Mesenchymal stem cell (in vitro differentiated cells and primary cell): ENCODE results near the gene TSHZ1.

Source experiments
- DNase-seq: peaks from one replicate; pipeline ENCODE4 v3.0.0-alpha.2; 2013
- H2AFZ ChIP-seq: one replicate; pipeline ENCODE4 v1.6.1; 2013; ENCODE audit warnings: low read depth, mild to moderate bottlenecking, control low read depth, inconsistent platforms, low read length, moderate library complexity
- H2AK5ac ChIP-seq: 2 replicates; pipeline ENCODE4 v1.6.1; 2013; ENCODE audit warnings: low read length, moderate library complexity, mild to moderate bottlenecking, inconsistent platforms; ENCODE audit not compliant: severe bottlenecking
- H2BK120ac ChIP-seq: one replicate; pipeline ENCODE4 v1.6.1; 2013; ENCODE audit warnings: low read depth, mild to moderate bottlenecking, inconsistent platforms, low read length, moderate library complexity
- H2BK12ac ChIP-seq, 2 experiments: one replicate each; pipeline ENCODE4 v1.6.1; 2013; ENCODE audit warnings: inconsistent platforms in 2 of 2, low read length in 2 of 2, mild to moderate bottlenecking in 2 of 2, moderate library complexity in 2 of 2, control low read depth in 1 of 2
- H2BK15ac ChIP-seq: one replicate; pipeline ENCODE4 v1.6.1; 2013; ENCODE audit warnings: mild to moderate bottlenecking, low read depth, inconsistent platforms; ENCODE audit not compliant: poor library complexity, severe bottlenecking
- H2BK5ac ChIP-seq: 2 replicates; pipeline ENCODE4 v1.6.1; 2013; ENCODE audit warnings: low read depth, mild to moderate bottlenecking, low read length, control low read depth, inconsistent platforms; ENCODE audit not compliant: poor library complexity, severe bottlenecking
- H3K14ac ChIP-seq, 2 experiments: one replicate each; pipeline ENCODE4 v1.6.1; 2013; ENCODE audit warnings: inconsistent platforms in 2 of 2, low read length in 2 of 2, control low read depth in 1 of 2, mild to moderate bottlenecking in 1 of 2, moderate library complexity in 1 of 2
- H3K18ac ChIP-seq, 2 experiments: one replicate each; pipeline ENCODE4 v1.6.1; 2013; ENCODE audit warnings: inconsistent platforms in 2 of 2, low read length in 2 of 2, control low read depth in 1 of 2, low read depth in 1 of 2, mild to moderate bottlenecking in 1 of 2
- H3K23ac ChIP-seq, 2 experiments: one replicate each; pipeline ENCODE4 v1.6.1; 2013; ENCODE audit warnings: inconsistent platforms in 2 of 2, low read length in 2 of 2, mild to moderate bottlenecking in 2 of 2, moderate library complexity in 2 of 2, control low read depth in 1 of 2
- H3K27ac ChIP-seq: 2 replicates; pipeline ENCODE4 v1.5.1; 2013; ENCODE audit warnings: mild to moderate bottlenecking, moderate library complexity, low read length, control low read depth, inconsistent platforms; ENCODE audit not compliant: poor library complexity, severe bottlenecking
- H3K27me3 ChIP-seq, 2 experiments: 2 replicates each; pipeline versions ENCODE4 v1.6.1 to v1.7.0; 2013; ENCODE audit warnings: low read length in 2 of 2, mild to moderate bottlenecking in 2 of 2, moderate library complexity in 2 of 2, control low read depth in 1 of 2, inconsistent platforms in 1 of 2; ENCODE audit not compliant: control insufficient read depth in 1 of 2, insufficient read depth in 1 of 2
- H3K36me3 ChIP-seq, 2 experiments: 2 replicates each; pipeline versions ENCODE4 v1.6.1 to v1.7.0; 2013; ENCODE audit warnings: low read length in 2 of 2, control low read depth in 1 of 2, inconsistent platforms in 1 of 2, low read depth in 1 of 2, mild to moderate bottlenecking in 1 of 2; ENCODE audit not compliant: insufficient read depth in 2 of 2, control insufficient read depth in 1 of 2
- H3K4ac ChIP-seq, 2 experiments: one replicate each; pipeline ENCODE4 v1.6.1; 2013; ENCODE audit warnings: inconsistent platforms in 2 of 2, low read length in 2 of 2, mild to moderate bottlenecking in 2 of 2, moderate library complexity in 2 of 2, control low read depth in 1 of 2, low read depth in 1 of 2
- H3K4me1 ChIP-seq: 2 replicates; pipeline ENCODE4 v1.6.1; 2013; ENCODE audit warnings: low read depth, low read length, control low read depth; ENCODE audit not compliant: control insufficient read depth, insufficient read depth
- H3K4me2 ChIP-seq: 2 replicates; pipeline ENCODE4 v1.6.1; 2013; ENCODE audit warnings: low read length, mild to moderate bottlenecking, inconsistent platforms; ENCODE audit not compliant: poor library complexity, severe bottlenecking
- H3K4me3 ChIP-seq, 2 experiments: 2 replicates each; pipeline versions ENCODE4 v1.5.1 to v1.7.0; 2013; ENCODE audit warnings: low read length in 2 of 2, mild to moderate bottlenecking in 2 of 2, control low read depth in 1 of 2, low read depth in 1 of 2; ENCODE audit not compliant: insufficient read depth in 1 of 2
- H3K79me1 ChIP-seq: replicated peaks from 2 replicates; pipeline ENCODE4 v1.6.1; 2013; ENCODE audit warnings: mild to moderate bottlenecking, control low read depth, low read length, inconsistent platforms; ENCODE audit not compliant: poor library complexity, severe bottlenecking
- H3K9ac ChIP-seq: 2 replicates; pipeline ENCODE4 v1.7.0; 2013; ENCODE audit warnings: mild to moderate bottlenecking, low read length, moderate library complexity
- H3K9me3 ChIP-seq: 2 replicates; pipeline ENCODE4 v1.7.0; 2013; ENCODE audit warnings: mild to moderate bottlenecking, low read length; ENCODE audit not compliant: control insufficient read depth
- H4K8ac ChIP-seq: one replicate; pipeline ENCODE4 v1.6.1; 2013; ENCODE audit warnings: inconsistent platforms, mild to moderate bottlenecking, low read length, moderate library complexity
- H4K91ac ChIP-seq: one replicate; pipeline ENCODE4 v1.6.1; 2013; ENCODE audit warnings: mild to moderate bottlenecking, low read length, inconsistent platforms
- WGBS: methylation state at CpG from one replicate; pipeline ENCODE4 v1.1.7; 2013; ENCODE audit warnings: mixed read lengths; 5-methylcytosine and 5-hydroxymethylcytosine counted together

TSHZ1 gene

DNA sequence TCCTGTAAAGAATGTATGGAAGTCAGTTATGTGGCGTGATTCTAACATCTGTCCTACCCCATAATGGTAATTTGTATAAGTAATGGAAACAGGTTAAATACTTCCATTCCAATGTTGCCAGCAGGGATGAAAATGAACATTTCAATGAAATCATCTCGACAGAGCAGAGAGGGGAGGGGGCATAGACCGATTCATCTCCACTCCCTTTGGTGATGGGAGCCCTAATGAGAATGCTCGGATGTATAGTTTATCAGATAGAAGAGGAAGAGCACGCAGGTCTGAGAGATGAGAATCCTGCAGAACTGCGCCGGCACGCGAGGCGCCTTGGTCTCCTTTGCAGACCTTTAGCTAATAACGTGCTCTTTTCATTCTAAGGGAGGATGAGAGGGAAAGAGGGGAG lies 61.4 kb downstream of the TSHZ1 start:
- H3K14ac ChIP-seq: no peak overlapping the region
- H3K27ac ChIP-seq: no peak overlapping the region
- no peak overlapping the region for H2BK5ac ChIP-seq
- H3K23ac ChIP-seq: no peak overlapping the region
- no peaks in the 10 kb centered on the region for H3K27me3 ChIP-seq
- no peak overlapping the region for H2BK12ac ChIP-seq
- no peak for DNase-seq
- H3K18ac ChIP-seq: no peak overlapping the region
- 97% methylated on average over 10 of the region's 11 CpGs for WGBS
- H3K79me1 ChIP-seq: peaks cover 11% of the 10 kb centered on the region
- no peak overlapping the region for H2AFZ ChIP-seq
- no peak overlapping the region for H2BK120ac ChIP-seq
- no peak overlapping the region for H4K8ac ChIP-seq
- no peak overlapping the region for H3K4ac ChIP-seq
- H3K4me2 ChIP-seq: no peak overlapping the region
- peaks cover 0 to 3% of the 10 kb centered on the region in 2 experiments for H3K36me3 ChIP-seq
- H2AK5ac ChIP-seq: no peak overlapping the region
- no peak overlapping the region for H3K4me3 ChIP-seq
- no peak overlapping the region for H4K91ac ChIP-seq
- H3K9ac ChIP-seq: no peak overlapping the region
- H3K4me1 ChIP-seq: peaks cover 5% of the 10 kb centered on the region
- no peak overlapping the region for H2BK15ac ChIP-seq
- no peaks in the 10 kb centered on the region for H3K9me3 ChIP-seq

- no peak overlapping the region for H3K9ac ChIP-seq
- no peak overlapping the region for H2BK5ac ChIP-seq
- H3K36me3 ChIP-seq: peaks cover 0 to 3% of the 10 kb centered on the region in 2 experiments
- no peak overlapping the region for H2BK15ac ChIP-seq
- H3K27me3 ChIP-seq: no peaks in the 10 kb centered on the region
- no peak overlapping the region for H3K23ac ChIP-seq
- H2BK120ac ChIP-seq: no peak overlapping the region
- no peak overlapping the region for H2AFZ ChIP-seq
- H4K91ac ChIP-seq: peak overlapping the region; percentile 43
- H2AK5ac ChIP-seq: no peak overlapping the region
- no peak overlapping the region for H3K18ac ChIP-seq
- H4K8ac ChIP-seq: no peak overlapping the region
- over 99% methylated on average over 15 of the region's 15 CpGs for WGBS
- H3K9me3 ChIP-seq: no peaks in the 10 kb centered on the region
- no peak overlapping the region for H2BK12ac ChIP-seq
- no peak overlapping the region for H3K27ac ChIP-seq
- peak overlapping the region in 1 of 2 experiments; percentile 53 for H3K14ac ChIP-seq
- no peak overlapping the region for H3K4me2 ChIP-seq
- peaks cover 17% of the 10 kb centered on the region for H3K79me1 ChIP-seq
- no peak overlapping the region for H3K4ac ChIP-seq
- H3K4me3 ChIP-seq: peak overlapping the region in 1 of 2 experiments; percentile 31
- peaks cover 5% of the 10 kb centered on the region for H3K4me1 ChIP-seq
- DNase-seq: no peak
These were observed 63.2 kb downstream of the TSHZ1 start for GRCh38 chr18:75273817-75274216.

DNA sequence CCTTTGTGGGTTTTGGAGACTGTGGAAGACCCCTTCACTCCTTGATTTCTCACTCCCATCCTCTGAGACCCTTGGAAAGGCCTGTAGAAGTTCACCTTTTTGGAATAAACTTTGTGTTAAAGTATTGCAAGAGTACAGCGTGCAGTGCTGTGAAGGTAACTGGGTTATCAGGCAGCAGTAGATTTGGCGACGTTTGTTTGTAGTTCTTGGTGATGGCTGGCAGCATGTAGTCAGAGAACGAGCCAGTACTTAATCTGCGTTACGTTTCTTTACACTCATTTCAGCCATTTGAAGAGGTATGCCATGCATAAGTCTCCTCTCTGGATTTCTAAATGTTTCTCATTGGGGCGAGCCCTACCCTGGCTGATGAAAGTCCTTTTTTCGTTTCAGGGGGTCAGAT lies 64.6 kb downstream of the TSHZ1 start:
- no peak overlapping the region for H3K4me2 ChIP-seq
- H4K8ac ChIP-seq: no peak overlapping the region
- H3K18ac ChIP-seq: no peak overlapping the region
- H3K36me3 ChIP-seq: peaks cover 0 to 3% of the 10 kb centered on the region in 2 experiments
- no peak for DNase-seq
- no peaks in the 10 kb centered on the region for H3K27me3 ChIP-seq
- H3K4me1 ChIP-seq: peaks cover 3% of the 10 kb centered on the region
- H4K91ac ChIP-seq: no peak overlapping the region
- H3K14ac ChIP-seq: no peak overlapping the region
- no peak overlapping the region for H2BK12ac ChIP-seq
- H2BK15ac ChIP-seq: no peak overlapping the region
- peaks cover 16% of the 10 kb centered on the region for H3K79me1 ChIP-seq
- H3K27ac ChIP-seq: no peak overlapping the region
- 93% methylated on average over 8 of the region's 8 CpGs for WGBS
- H2BK120ac ChIP-seq: no peak overlapping the region
- no peak overlapping the region for H2AFZ ChIP-seq
- H2BK5ac ChIP-seq: no peak overlapping the region
- no peak overlapping the region for H3K23ac ChIP-seq
- no peak overlapping the region for H2AK5ac ChIP-seq
- no peak overlapping the region for H3K9ac ChIP-seq
- no peak overlapping the region for H3K4ac ChIP-seq
- no peaks in the 10 kb centered on the region for H3K9me3 ChIP-seq
- no peak overlapping the region for H3K4me3 ChIP-seq

DNA sequence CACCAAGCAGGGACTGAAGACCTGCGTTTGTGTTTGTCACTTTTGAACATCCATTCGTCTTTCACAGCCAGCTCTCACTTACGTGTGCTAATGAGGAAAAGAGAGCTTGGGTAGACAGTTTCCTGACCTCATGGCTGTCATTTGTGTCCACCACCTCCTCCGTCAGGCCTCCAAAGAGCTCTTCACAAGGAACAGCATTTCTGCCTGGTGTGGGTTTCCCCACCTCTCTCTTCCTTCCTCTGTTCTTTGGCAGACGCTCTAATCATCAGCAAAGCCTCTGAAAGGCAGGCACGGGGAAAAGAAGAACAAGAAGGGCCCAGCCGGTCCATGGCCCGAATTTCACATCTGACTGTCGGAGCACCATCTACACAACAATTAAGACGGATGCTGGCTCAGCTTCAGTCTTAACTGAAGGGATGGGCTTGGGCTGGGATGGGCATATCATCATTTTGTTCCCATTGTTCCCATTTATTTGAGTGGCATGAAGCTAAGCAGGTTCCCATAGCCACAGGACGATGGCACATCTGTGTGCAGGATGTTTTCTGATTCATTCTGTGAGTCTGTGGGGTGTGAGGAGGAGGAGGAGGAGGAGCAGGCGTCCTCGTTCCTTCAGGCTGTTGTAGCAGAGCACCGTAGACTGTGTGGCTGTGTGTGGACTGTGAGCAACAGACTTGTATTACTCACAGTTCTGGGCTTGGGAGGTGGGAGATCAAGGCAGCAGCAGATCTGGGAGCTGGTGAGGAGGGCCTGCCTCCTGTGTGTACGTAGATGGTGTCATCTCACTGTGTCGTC lies 66.4 kb downstream of the TSHZ1 start:
- Histone ChIP-seq H3K9ac (no peak overlapping the region), H3K27ac (no peak overlapping the region), H2AFZ (no peak overlapping the region), H3K36me3 (peaks cover 0 to 3% of the 10 kb centered on the region in 2 experiments), H3K14ac (no peak overlapping the region), H3K23ac (no peak overlapping the region), H3K79me1 (peaks cover 19% of the 10 kb centered on the region), H3K9me3 (no peaks in the 10 kb centered on the region), H2BK12ac (no peak overlapping the region), H2AK5ac (no peak overlapping the region), H3K4ac (no peak overlapping the region), H3K27me3 (no peaks in the 10 kb centered on the region), H4K91ac (no peak overlapping the region), H3K18ac (no peak overlapping the region), H2BK15ac (no peak overlapping the region), H2BK120ac (no peak overlapping the region), H3K4me3 (no peak overlapping the region), H4K8ac (no peak overlapping the region), H3K4me1 (peaks cover 5% of the 10 kb centered on the region), H2BK5ac (no peak overlapping the region), H3K4me2 (no peak overlapping the region)
- 86% methylated on average over 15 of the region's 16 CpGs for WGBS
- no peak for DNase-seq
